Activated CD8-positive, alpha-beta memory T cell treated with anti-CD3 and anti-CD28 coated beads, Interleukin-2, amount 50 U/mL, for 1 hour (primary cell): ENCODE data around the gene TMEM143.
"Not testable (repeated sequence)": the region's sequence is repeated elsewhere in the genome, so short reads cannot be mapped to it uniquely, and the experiment has no call there.

Source experiments
- DNase-seq: peaks from one replicate; pipeline ENCODE4 v3.0.0-alpha.2; 2020; ENCODE audit errors: extremely low read depth

The TMEM143 gene

GRCh38 chr19:48363810-48364597 lies at the start of gene TMEM143, which contains the start of gene SYNGR4:
TSS of gene TMEM143 (minus strand) at chr19:48363940. CDS start at chr19:48363920, 20 bp downstream.
TSS of gene SYNGR4 (plus strand) at chr19:48364367. CDS start at chr19:48365843, 1,476 bp downstream.
- peak; percentile 97 for DNase-seq

- no peak for DNase-seq
These were observed 42.1 kb upstream of the TMEM143 start for GRCh38 chr19:48405850-48406249.

GRCh38 chr19:48405010-48405659 lies 41.4 kb upstream of the TMEM143 start:
- DNase-seq, result no peak

- no peak for DNase-seq
These were observed 39.9 kb upstream of the TMEM143 start for GRCh38 chr19:48403606-48404005.

- DNase-seq, result no peak
These were observed 37.5 kb upstream of the TMEM143 start for GRCh38 chr19:48401287-48401686.

- DNase-seq, result no peak
These were observed 36.4 kb upstream of the TMEM143 start for GRCh38 chr19:48400018-48400742.

GRCh38 chr19:48398375-48399235 lies 34.9 kb upstream of the TMEM143 start:
- no peak for DNase-seq

GRCh38 chr19:48398102-48398374 lies 34.3 kb upstream of the TMEM143 start:
- no peak for DNase-seq

GRCh38 chr19:48397263-48398101 lies 33.7 kb upstream of the TMEM143 start:
- no peak for DNase-seq

- DNase-seq, result no peak
These were observed 33.1 kb upstream of the TMEM143 start for GRCh38 chr19:48396824-48397176.

GRCh38 chr19:48396016-48396823 lies 32.5 kb upstream of the TMEM143 start:
- DNase-seq, result no peak

GRCh38 chr19:48395499-48395898 lies 31.8 kb upstream of the TMEM143 start:
- no peak for DNase-seq

GRCh38 chr19:48395170-48395455 lies 31.4 kb upstream of the TMEM143 start:
- no peak for DNase-seq

- DNase-seq, result no peak
These were observed 30.8 kb upstream of the TMEM143 start for GRCh38 chr19:48394331-48395169.

GRCh38 chr19:48393559-48394330 lies 30.0 kb upstream of the TMEM143 start, which contains the start of gene GRIN2D:
TSS of gene GRIN2D (plus strand) at chr19:48393668. CDS start at chr19:48398393, 4,725 bp downstream.
- no peak for DNase-seq

GRCh38 chr19:48392860-48393558 lies 29.3 kb upstream of the TMEM143 start:
- DNase-seq, result no peak

- not testable (repeated sequence) for DNase-seq
These were observed 28.2 kb upstream of the TMEM143 start for GRCh38 chr19:48392006-48392344.
